ENCODE results near the gene BYSL. TPM values are rescaled to one million over a fixed set of nuclear protein-coding genes. Genes with fewer than 3 reads are reported as not detected.

Gene BYSL, protein sequence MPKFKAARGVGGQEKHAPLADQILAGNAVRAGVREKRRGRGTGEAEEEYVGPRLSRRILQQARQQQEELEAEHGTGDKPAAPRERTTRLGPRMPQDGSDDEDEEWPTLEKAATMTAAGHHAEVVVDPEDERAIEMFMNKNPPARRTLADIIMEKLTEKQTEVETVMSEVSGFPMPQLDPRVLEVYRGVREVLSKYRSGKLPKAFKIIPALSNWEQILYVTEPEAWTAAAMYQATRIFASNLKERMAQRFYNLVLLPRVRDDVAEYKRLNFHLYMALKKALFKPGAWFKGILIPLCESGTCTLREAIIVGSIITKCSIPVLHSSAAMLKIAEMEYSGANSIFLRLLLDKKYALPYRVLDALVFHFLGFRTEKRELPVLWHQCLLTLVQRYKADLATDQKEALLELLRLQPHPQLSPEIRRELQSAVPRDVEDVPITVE
- total RNA-seq = 15.6 TPM

DNA sequence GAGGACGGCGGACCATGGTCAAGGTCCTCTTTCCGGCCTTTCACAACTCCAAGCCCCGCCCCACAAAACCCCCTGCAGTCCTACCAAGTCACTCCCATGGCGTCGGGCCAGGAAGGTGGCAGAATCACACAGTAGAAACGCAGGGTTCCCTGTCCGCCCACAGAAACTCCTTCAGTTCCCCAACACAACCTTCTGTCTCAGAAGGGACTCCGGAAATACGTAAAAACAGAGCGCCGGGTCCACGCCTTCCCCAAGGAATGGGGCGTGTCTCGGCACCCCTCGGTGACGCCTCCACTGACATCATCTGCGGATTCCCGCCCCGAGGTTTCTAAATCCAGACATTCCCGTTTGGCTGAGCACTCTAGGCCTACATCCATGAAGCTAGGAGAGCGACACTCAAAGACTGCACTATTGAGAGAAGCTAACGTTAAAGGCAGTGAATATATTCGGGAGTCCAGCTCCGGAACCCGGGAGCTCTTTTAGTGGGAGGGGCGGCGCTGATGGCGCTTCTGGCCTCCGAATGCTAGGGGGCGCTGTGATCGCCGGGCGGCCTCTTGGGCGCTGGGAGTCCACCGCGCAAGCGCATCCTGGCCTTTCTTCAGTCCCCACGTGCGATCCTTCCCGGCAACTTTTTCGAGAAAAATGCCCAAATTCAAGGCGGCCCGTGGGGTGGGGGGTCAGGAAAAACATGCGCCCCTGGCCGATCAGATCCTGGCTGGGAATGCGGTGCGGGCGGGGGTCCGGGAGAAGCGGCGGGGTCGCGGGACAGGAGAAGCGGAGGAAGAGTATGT is at the start of gene BYSL, which contains the start of gene MED20:
Gene BYSL, plus strand, starts transcription at position 579 of the 791 bp plus-strand sequence. Its CDS starts 64 bp downstream, at position 643.
Gene MED20, minus strand, starts transcription at position 219 of the 791 bp plus-strand sequence. Its CDS starts 121 bp downstream, at position 98.

DNA sequence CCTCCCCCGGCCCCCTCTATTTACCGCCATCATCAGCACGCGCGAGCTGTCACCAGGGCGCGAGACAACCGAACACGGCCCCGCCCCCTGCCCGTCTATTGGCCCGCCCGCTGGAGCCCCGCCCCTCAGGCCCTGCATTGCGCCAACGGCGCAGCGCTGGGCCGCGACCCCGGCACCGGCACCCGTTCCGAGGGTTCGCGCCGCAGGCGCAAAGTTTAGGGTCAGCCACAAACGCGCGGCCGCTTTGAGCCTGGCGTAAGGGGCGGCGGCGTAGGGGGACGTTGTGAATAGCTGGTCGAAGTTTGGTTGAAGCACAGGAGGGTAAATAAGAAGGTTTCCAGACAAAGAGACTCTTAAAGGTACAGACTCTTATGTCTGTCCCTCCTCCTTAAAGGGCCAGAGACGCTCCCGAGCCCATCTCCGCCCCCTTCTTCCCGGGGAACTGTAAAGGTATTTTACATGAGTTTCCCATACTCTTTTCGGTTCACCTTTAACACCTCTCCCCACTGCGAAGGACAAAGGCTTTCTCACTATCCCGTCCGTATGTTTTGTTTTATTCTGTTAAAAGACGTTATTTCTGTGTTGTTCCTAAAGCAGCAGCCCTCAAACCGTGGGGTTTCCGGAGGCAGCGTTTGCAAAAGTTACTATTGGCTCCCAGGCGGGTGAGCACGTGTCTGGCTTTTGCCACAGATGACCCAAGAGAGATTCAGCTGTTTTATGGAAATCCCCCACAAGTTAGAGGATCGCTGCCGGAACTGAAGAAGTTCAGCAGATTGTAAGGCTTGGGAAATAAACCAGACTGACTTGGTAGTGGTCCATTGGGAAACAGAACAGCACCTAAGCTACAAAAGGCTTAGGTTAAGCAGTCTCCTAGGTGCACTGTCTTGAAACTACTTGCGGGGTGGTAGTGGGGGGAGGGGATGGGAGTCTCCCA is 25.7 kb upstream of the BYSL start, which contains the start of gene USP49:
Gene USP49, minus strand, starts transcription at position 76 of the 934 bp plus-strand sequence. CDS start 88,392 bp downstream, outside the sequence.

DNA sequence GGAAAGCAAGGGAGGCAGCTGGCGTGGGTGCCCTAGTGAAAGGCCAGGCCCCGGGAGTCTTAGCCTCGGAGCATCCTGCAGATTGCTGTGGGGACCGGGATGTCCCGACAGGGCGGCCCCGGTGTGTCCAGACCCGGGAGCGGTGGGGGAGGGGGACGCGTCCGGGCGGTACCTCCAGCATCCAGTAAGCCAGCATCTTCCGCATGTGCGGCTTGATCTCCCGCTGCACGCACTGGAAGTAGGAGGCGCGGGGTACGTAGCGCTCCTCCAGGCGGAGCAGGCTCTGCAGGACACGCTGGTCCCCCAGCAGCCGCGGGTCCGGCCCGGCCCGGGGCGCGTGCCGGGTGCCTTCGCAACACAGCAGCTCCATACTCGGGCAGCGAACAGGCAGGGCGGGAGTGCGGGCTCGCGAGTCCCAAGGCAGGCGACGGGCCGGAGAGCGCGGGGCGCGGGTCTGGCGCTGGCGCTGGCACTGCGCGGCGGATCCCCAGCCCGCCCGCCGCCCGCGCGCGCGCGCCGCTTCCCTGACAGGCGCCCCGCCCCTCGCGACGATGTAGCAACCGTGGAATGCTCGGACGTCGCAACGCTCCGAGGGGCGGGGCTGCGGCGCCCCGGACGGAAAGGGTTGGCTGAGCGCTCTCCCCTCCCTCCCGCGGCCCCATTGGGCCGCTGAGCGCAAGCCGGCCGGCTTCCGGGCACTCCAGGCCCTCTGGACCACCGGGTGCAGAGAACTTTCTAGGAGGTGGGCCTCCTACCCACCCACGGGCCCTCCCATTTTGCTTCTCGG is 20.2 kb downstream of the BYSL start, which contains the start of gene CCND3:
Gene CCND3, minus strand, starts transcription at position 529 of the 787 bp plus-strand sequence. Its CDS starts 159 bp downstream, at position 370.

Other genes with a start within 250 kb of the BYSL start
- 9.2 TPM for gene TFEB, start 185.9 kb upstream of the BYSL start, total RNA-seq
- gene PGC, start 174.1 kb upstream of the BYSL start, total RNA-seq = not detected
- 5.5 TPM for gene FRS3, start 141.6 kb upstream of the BYSL start, total RNA-seq
- 4.1 TPM for gene PRICKLE4, start 140.7 kb upstream of the BYSL start, total RNA-seq
- gene TOMM6, start 133.8 kb upstream of the BYSL start, total RNA-seq = 75.8 TPM
- gene USP49, start 26.1 kb upstream of the BYSL start, total RNA-seq = 21.3 TPM
- 24.9 TPM for gene MED20, start 360 bp upstream of the BYSL start, total RNA-seq
- gene CCND3, start 20.3 kb downstream of the BYSL start, total RNA-seq = 17.9 TPM
- gene TAF8, start 129.0 kb downstream of the BYSL start, total RNA-seq = 29.4 TPM
- gene C6orf132, start 221.1 kb downstream of the BYSL start, total RNA-seq = 4.4 TPM

Measured in camera-type eye (tissue), 1 donor.